IPS DF 19.7 (cell line): ENCODE measurements around the gene DGKQ.
"Not testable (repeated sequence)": the region's sequence is repeated elsewhere in the genome, so short reads cannot be mapped to it uniquely, and the experiment has no call there.

Source experiments
- DNase-seq: peaks from one replicate; pipeline ENCODE4 v3.0.0-alpha.2; 2013; ENCODE audit warnings: low read depth, low spot score

DGKQ gene

DNA sequence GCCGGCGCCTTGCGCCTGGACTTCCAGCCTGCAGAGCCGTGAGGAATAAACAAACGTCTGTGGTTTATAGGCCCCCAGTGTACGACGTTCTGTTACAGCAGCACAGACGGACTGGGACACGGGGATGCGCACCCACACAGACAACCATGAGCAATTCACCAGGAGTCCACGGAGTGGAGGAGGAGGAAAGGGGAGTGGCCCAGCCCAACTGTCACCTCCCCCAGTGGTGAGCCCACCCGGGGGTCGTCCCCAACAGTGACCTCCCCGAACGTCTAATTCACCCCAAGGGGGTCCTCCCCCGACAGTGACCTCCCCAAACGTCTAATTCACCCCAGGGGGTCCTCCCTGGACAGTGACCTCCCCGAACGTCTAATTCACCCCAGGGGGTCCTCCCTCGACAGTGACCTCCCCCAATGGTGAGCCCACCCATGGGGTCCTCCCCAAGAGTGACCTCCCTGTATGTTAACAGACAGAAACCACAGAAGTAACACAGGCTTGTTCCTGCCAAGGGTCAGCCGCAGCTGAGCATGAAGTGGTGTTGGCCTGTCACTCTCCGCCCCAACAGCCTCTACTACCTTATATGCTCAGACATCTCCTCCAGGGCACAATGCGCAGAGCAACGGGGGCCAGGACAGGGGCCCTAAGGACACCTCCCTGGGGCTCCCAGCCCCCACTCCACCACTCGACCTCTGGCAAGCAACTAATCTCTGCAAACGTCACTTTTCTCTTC, 47.4 kb downstream of the DGKQ start:
- DNase-seq = no peak

DNA sequence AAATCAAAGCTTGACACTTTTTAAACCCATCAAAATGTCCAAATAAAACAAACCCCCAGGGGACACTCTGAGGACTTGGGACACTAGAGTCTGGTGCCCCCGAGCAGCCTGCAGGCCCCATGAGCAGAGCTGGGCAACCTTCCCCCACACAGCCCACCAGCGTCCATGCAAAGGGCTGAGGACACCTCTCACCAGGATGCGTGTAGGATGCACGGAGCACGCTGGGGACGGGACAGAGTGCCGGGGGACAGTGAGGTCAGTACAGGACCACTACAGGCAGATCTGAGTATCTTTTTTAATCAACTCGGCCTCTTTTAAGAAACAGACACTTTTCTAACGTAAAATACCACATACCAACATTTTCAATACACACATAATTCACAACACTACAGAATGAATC, 48.2 kb downstream of the DGKQ start:
- no peak for DNase-seq

- DNase-seq = no peak
Measured at GRCh38 chr4:924107-925096, 49.0 kb downstream of the DGKQ start.

DNA sequence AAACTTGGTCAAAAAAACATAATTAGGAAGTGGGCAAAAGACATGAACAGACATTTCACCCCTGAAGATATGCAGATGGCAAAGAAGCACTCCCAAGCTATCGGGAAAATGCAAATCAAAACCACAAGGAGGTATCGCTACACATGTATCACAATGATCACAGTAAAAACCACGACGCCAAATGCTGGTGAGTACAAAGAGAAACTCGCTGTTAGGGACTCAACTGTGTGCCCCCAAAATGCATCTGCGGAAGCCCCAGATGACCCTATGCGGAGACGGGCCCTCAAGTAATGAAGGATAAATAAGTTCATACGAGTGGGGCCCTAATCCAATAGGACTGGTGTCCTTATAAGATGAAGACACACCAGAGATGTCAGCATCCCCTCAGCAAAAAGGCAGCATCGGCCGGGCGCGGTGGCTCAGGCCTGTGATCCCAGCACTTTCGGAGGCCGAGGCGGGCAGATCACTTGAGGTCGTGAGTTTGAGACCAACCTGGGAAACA, 51.5 kb downstream of the DGKQ start:
- no peak for DNase-seq

DNA sequence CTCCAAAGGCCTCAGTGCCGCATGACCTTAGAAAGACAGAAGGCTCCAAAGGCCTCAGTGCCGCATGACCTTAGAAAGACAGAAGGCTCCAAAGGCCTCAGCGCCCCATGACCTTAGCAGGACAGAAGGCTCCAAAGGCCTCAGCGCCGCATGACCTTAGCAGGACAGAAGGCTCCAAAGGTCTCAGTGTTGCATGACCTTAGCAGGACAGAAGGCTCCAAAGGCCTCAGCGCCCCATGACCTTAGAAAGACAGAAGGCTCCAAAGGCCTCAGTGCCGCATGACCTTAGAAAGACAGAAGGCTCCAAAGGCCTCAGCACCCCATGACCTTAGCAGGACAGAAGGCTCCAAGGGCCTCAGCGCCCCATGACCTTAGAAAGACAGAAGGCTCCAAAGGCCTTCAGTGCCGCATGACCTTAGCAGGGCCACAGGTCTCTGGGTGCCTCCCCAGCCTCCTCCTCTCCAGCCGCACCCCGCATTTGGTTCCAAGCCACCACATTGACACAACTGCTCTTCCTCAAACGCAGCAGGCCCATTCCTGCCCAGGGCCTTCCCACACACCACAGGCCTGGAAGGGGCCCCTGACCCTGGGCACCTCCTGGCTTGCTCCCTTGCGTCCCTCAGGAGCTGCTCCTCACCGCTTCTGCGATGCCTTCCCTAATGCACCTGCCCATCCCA, 54.2 kb downstream of the DGKQ start:
- DNase-seq = not testable (repeated sequence)

DNA sequence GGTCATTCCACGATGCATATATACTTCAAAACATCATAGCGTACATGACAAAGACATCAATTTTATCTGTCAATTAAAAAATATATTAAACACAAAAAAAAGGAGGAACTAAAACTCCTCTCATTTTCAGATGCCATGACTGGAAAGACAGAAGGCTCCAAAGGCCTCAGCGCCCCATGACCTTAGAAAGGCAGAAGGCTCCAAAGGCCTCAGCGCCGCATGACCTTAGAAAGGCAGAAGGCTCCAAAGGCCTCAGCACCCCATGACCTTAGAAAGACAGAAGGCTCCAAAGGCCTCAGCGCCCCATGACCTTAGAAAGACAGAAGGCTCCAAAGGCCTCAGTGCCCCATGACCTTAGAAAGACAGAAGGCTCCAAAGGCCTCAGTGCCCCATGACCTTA, 54.8 kb downstream of the DGKQ start:
- not testable (repeated sequence) for DNase-seq

DNA sequence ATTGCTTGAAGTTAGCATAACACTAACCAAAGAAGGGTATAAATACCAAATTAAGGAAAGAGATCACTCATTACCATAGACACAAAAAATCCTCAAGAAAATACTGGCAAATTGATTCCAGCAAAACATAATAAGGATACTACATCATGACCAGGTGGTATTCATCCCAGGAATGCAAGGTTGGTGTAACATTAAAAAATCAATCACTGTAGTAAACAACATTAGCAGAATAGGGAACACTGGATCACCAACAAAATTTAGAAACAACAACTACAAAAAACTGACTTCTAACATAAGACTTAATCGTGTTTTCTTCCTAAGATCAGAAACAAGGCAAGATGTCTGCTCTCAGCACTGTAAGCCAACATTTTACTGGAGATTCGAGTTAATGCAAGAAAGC, 55.4 kb downstream of the DGKQ start:
- DNase-seq = no peak

- DNase-seq = no peak
Measured at GRCh38 chr4:917466-917865, 55.9 kb downstream of the DGKQ start.

GRCh38 chr4:915595-915994, 57.8 kb downstream of the DGKQ start:
- no peak for DNase-seq

- DNase-seq = no peak
Measured at GRCh38 chr4:915041-915474, 58.3 kb downstream of the DGKQ start.

GRCh38 chr4:914531-914930, 58.8 kb downstream of the DGKQ start:
- DNase-seq = no peak

GRCh38 chr4:913280-913618, 60.1 kb downstream of the DGKQ start:
- DNase-seq = no peak

- DNase-seq = no peak
Measured at GRCh38 chr4:912548-913279, 60.7 kb downstream of the DGKQ start.

DNA sequence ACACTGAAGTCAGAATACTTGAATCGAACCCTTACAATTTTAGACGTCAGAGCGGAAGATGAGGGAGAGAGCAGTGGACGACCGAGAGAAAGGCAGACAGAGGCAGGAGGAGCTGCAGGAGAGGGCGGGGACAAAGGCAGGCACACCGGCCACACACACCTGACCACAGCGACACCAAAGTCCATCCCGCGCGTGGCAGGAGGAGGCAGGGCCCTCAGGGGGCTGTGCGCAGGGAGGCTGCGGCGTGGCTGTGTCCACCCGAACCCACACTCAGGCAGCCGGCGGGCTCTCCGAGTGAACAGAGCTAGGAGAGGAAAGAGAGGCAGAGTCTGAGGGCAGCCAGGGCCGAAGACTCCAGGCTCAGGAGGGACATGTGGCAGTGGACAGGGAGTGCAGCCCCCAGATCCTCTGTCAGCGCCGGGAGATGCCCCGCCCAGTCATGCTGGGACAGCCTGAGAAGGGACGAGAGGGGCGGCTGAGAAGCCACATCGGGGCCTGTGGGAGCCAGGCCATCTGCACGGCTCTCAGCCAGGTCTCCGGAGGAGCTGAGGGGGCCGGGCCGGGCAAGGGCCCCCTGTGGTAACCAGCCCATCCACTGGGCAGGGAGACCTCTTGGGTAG, 61.4 kb downstream of the DGKQ start:
- DNase-seq = no peak

DNA sequence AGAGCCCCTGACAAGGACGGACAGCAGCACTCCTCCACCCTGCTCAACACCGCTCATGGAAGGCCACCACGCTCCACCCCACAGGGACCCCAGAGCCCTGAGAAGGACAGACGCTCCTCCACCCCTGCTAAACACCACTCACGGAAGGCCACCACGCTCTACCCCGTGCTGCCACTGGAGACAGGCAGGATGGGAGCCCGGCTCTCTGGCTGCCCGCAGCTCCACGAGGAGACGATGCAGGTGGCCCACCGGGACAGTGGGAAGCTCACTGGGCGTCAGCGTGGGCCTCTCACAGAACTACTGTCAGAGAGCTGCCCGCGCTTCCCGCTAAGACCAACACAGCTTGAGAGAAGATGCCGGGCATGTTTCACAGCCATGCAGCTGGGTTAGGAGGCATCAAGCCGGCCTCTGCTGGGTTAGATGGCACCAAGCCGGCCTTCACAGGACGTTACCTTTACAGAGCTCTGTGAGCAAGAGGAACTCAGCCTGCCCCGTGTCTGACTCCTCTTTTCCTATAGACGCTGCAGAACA, 62.1 kb downstream of the DGKQ start:
- DNase-seq = no peak

DNA sequence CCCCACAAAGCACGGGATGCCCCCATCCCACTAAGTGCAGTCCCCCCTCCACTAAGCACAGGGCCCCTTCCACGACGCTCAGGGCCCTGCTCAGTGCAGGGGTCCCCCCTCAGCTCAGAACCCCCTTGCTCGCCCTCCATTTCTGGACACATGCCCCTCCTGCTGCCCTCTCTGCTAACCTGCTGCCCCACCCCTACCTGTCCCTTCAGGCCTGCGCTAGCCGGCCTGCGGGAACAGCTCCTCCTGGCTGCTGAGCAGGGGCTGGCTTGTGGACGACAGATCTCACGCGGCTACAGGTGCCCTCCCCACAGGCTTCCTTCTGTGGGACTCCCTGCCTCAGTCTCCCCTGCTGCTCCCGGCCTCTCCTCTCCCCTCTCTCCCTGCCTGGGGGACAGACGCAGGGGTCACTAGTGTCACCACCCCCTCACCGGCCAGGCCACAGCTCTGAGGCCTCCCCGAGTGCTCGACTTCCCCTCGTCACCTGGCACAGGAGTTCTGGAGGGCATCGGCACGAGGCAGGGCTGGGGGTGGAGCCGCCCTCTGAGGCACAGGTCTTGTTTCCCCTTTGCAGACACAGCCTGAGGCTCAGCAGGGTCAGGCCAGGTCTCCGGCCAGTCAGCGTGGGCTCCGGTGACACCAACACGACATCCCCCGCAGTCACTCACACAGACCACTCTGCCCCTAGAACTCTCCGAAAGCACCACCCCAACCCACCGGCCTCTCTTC, 62.8 kb downstream of the DGKQ start:
- DNase-seq = no peak

GRCh38 chr4:909821-910220, 63.5 kb downstream of the DGKQ start:
- DNase-seq = no peak

- DNase-seq = no peak
Measured at GRCh38 chr4:909131-909571, 64.2 kb downstream of the DGKQ start.
